ENCODE measurements around the gene ESR2.

GRCh38 chr14:64194404-64194803 is 99.8 kb downstream of the ESR2 start:
- TF ChIP-seq CTCF (IDR thresholded peaks at IDR 0.05; ENCODE audit: insufficient read depth, low read depth, low read length) (no peak), EZH2 (IDR thresholded peaks at IDR 0.05; ENCODE audit: insufficient read depth, low read length) (no peak)

Measured in astrocyte (in vitro differentiated cells and primary cell).